ENCODE results near the gene MAP4K1. TPM values are rescaled to one million over a fixed set of nuclear protein-coding genes. Genes with fewer than 3 reads are reported as not detected.

MAP4K1 gene
- total and polyA plus RNA-seq, 2 of the 13 experiments (the other 11 are each of a cell fraction or from before 2014, with no cell fraction given), result 0.24 to 0.89 TPM

DNA sequence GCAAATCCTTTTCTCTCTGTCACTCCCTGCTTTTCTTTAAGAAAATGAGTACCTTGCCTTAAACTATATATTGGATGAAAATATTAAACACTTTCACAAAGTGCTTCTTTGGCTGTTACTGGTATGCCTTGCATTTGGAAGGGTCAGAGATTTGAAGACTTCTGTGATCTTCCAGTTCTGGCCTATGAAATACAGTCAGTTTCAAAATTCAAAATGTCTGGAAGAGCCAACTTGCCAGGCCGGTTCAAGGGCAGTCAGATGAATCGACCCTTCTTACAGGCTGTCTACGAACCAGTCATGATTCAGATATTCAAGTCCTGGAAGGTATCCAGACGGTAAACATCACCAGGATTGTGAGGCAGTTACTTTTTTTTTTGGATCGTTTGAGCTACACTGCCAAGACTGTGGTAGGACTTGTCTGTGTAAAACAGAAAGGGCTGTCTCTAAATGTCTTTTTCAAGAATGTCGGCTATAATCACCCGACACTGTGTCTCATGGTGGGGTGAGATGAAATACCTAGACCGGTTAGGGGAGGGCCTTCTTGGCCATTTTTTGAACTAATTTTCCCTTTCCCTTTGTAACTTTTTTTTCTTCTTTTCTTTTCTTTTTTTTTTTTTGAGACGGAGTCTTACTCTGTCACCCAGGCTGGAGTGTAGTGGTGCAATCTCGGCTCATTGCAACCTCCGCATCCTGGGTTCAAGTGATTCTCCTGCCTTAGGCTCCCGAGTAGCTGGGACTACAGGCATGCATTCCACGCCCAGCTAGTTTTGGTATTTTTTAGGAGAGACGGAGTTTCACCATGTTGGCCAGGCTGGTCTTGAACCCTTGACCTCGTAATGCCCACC lies 40.9 kb upstream of the MAP4K1 start (continued):
- TF ChIP-seq, protein P1, sequence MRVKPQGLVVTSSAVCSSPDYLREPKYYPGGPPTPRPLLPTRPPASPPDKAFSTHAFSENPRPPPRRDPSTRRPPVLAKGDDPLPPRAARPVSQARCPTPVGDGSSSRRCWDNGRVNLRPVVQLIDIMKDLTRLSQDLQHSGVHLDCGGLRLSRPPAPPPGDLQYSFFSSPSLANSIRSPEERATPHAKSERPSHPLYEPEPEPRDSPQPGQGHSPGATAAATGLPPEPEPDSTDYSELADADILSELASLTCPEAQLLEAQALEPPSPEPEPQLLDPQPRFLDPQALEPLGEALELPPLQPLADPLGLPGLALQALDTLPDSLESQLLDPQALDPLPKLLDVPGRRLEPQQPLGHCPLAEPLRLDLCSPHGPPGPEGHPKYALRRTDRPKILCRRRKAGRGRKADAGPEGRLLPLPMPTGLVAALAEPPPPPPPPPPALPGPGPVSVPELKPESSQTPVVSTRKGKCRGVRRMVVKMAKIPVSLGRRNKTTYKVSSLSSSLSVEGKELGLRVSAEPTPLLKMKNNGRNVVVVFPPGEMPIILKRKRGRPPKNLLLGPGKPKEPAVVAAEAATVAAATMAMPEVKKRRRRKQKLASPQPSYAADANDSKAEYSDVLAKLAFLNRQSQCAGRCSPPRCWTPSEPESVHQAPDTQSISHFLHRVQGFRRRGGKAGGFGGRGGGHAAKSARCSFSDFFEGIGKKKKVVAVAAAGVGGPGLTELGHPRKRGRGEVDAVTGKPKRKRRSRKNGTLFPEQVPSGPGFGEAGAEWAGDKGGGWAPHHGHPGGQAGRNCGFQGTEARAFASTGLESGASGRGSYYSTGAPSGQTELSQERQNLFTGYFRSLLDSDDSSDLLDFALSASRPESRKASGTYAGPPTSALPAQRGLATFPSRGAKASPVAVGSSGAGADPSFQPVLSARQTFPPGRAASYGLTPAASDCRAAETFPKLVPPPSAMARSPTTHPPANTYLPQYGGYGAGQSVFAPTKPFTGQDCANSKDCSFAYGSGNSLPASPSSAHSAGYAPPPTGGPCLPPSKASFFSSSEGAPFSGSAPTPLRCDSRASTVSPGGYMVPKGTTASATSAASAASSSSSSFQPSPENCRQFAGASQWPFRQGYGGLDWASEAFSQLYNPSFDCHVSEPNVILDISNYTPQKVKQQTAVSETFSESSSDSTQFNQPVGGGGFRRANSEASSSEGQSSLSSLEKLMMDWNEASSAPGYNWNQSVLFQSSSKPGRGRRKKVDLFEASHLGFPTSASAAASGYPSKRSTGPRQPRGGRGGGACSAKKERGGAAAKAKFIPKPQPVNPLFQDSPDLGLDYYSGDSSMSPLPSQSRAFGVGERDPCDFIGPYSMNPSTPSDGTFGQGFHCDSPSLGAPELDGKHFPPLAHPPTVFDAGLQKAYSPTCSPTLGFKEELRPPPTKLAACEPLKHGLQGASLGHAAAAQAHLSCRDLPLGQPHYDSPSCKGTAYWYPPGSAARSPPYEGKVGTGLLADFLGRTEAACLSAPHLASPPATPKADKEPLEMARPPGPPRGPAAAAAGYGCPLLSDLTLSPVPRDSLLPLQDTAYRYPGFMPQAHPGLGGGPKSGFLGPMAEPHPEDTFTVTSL (CRISPR knock-in tag; IDR thresholded peaks at IDR 0.05; ENCODE audit: borderline replicate concordance), result no peak
- TF ChIP-seq ZSCAN5A (CRISPR knock-in tag; IDR thresholded peaks at IDR 0.05; ENCODE audit: borderline replicate concordance), result no peak
- no peak for TF ChIP-seq ONECUT2 (CRISPR knock-in tag; IDR thresholded peaks at IDR 0.05)
- TF ChIP-seq ZBTB8A (CRISPR knock-in tag; IDR thresholded peaks at IDR 0.05; ENCODE audit: borderline replicate concordance, low read depth), result no peak
- no peak for TF ChIP-seq ZFP82 (CRISPR knock-in tag; IDR thresholded peaks at IDR 0.05; ENCODE audit: borderline replicate concordance)
- no peak for TF ChIP-seq ZNF543 (CRISPR knock-in tag; IDR thresholded peaks at IDR 0.05)
- TF ChIP-seq, protein P2, sequence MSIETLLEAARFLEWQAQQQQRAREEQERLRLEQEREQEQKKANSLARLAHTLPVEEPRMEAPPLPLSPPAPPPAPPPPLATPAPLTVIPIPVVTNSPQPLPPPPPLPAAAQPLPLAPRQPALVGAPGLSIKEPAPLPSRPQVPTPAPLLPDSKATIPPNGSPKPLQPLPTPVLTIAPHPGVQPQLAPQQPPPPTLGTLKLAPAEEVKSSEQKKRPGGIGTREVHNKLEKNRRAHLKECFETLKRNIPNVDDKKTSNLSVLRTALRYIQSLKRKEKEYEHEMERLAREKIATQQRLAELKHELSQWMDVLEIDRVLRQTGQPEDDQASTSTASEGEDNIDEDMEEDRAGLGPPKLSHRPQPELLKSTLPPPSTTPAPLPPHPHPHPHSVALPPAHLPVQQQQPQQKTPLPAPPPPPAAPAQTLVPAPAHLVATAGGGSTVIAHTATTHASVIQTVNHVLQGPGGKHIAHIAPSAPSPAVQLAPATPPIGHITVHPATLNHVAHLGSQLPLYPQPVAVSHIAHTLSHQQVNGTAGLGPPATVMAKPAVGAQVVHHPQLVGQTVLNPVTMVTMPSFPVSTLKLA (IDR thresholded peaks at IDR 0.05), result no peak
- TF ChIP-seq HDAC2 (CRISPR knock-in tag; IDR thresholded peaks at IDR 0.05), result 0 out of 2 replicates have a peak, but pooled peaks have one; percentile 54
- TF ChIP-seq, protein P3, sequence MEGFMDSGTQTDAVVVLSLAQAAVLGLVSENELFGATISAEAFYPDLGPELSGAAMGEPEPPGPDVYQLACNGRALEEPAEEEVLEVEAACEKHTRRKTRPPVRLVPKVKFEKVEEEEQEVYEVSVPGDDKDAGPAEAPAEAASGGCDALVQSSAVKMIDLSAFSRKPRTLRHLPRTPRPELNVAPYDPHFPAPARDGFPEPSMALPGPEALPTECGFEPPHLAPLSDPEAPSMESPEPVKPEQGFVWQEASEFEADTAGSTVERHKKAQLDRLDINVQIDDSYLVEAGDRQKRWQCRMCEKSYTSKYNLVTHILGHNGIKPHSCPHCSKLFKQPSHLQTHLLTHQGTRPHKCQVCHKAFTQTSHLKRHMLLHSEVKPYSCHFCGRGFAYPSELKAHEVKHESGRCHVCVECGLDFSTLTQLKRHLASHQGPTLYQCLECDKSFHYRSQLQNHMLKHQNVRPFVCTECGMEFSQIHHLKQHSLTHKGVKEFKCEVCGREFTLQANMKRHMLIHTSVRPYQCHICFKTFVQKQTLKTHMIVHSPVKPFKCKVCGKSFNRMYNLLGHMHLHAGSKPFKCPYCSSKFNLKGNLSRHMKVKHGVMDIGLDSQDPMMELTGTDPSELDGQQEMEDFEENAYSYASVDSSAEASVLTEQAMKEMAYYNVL (CRISPR knock-in tag; IDR thresholded peaks at IDR 0.05; ENCODE audit: borderline replicate concordance), result no peak
- TF ChIP-seq, protein P4, sequence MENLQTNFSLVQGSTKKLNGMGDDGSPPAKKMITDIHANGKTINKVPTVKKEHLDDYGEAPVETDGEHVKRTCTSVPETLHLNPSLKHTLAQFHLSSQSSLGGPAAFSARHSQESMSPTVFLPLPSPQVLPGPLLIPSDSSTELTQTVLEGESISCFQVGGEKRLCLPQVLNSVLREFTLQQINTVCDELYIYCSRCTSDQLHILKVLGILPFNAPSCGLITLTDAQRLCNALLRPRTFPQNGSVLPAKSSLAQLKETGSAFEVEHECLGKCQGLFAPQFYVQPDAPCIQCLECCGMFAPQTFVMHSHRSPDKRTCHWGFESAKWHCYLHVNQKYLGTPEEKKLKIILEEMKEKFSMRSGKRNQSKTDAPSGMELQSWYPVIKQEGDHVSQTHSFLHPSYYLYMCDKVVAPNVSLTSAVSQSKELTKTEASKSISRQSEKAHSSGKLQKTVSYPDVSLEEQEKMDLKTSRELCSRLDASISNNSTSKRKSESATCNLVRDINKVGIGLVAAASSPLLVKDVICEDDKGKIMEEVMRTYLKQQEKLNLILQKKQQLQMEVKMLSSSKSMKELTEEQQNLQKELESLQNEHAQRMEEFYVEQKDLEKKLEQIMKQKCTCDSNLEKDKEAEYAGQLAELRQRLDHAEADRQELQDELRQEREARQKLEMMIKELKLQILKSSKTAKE (CRISPR knock-in tag; IDR thresholded peaks at IDR 0.05; ENCODE audit: borderline replicate concordance), result peak; percentile 86
- no peak for TF ChIP-seq FOXA1 (IDR thresholded peaks at IDR 0.05)
- TF ChIP-seq FOXA1 (CRISPR knock-in tag; IDR thresholded peaks at IDR 0.05), result peak; percentile 85
- TF ChIP-seq, protein P5, sequence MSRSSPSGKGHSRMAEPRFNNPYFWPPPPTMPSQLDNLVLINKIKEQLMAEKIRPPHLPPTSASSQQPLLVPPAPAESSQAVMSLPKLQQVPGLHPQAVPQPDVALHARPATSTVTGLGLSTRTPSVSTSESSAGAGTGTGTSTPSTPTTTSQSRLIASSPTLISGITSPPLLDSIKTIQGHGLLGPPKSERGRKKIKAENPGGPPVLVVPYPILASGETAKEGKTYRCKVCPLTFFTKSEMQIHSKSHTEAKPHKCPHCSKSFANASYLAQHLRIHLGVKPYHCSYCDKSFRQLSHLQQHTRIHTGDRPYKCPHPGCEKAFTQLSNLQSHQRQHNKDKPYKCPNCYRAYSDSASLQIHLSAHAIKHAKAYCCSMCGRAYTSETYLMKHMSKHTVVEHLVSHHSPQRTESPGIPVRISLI (CRISPR knock-in tag; IDR thresholded peaks at IDR 0.05; ENCODE audit: borderline replicate concordance), result peak; percentile 94

All from HepG2 (cell line).